Activated naive CD8-positive, alpha-beta T cell treated with anti-CD3 and anti-CD28 coated beads, Interleukin-2, amount 50 U/mL, for 24 hours (primary cell): Measurements from ENCODE around the gene TOMM20.
"Not testable (repeated sequence)": the region's sequence is repeated elsewhere in the genome, so short reads cannot be mapped to it uniquely, and the experiment has no call there.

Experiments
- ATAC-seq: fragments of 150-1000 bp; cut with Tn5 transposase; one replicate; pipeline ENCODE4 v1.10.0; 2021
- DNase-seq: peaks from one replicate; pipeline ENCODE4 v3.0.0; 2021
- H3K27ac Mint-ChIP-seq: one replicate; pipeline ENCODE4 v1.8.0; 2021; ENCODE audit warnings: mild to moderate bottlenecking, mixed read lengths
- H3K27me3 Mint-ChIP-seq: one replicate; pipeline ENCODE4 v1.8.0; 2021; ENCODE audit warnings: mixed read lengths
- H3K36me3 Mint-ChIP-seq: one replicate; pipeline ENCODE4 v1.8.0; 2021; ENCODE audit warnings: low read depth, mixed read lengths
- H3K4me1 Mint-ChIP-seq: one replicate; pipeline ENCODE4 v1.8.0; 2021; ENCODE audit warnings: mixed read lengths
- H3K4me3 Mint-ChIP-seq: one replicate; pipeline ENCODE4 v1.8.0; 2021; ENCODE audit warnings: mild to moderate bottlenecking, moderate library complexity, mixed read lengths
- H3K9me3 Mint-ChIP-seq: one replicate; pipeline ENCODE4 v1.8.0; 2021; ENCODE audit warnings: mixed read lengths

TOMM20 gene

GRCh38 chr1:235074523-235075047 is 54.1 kb downstream of the TOMM20 start:
- no peaks in the 10 kb centered on the region for H3K36me3 Mint-ChIP-seq
- H3K27ac Mint-ChIP-seq, result peak overlapping the region; percentile 99
- no peaks in the 10 kb centered on the region for H3K27me3 Mint-ChIP-seq
- DNase-seq (peak; percentile 62), ATAC-seq (peak; percentile 82)
- H3K9me3 Mint-ChIP-seq, result no peaks in the 10 kb centered on the region
- H3K4me3 Mint-ChIP-seq, result peak overlapping the region; percentile 74
- peaks cover 30% of the 10 kb centered on the region for H3K4me1 Mint-ChIP-seq

GRCh38 chr1:235073968-235074522 is 54.6 kb downstream of the TOMM20 start:
- Mint-ChIP-seq H3K9me3 (no peaks in the 10 kb centered on the region), H3K36me3 (no peaks in the 10 kb centered on the region), H3K27ac (peak overlapping the region; percentile 99), H3K27me3 (no peaks in the 10 kb centered on the region), H3K4me1 (peaks cover 30% of the 10 kb centered on the region), H3K4me3 (peak overlapping the region; percentile 74)
- ATAC-seq, result no peak
- DNase-seq, result no peak

- no peaks in the 10 kb centered on the region for H3K9me3 Mint-ChIP-seq
- ATAC-seq (no peak), DNase-seq (no peak)
- no peak overlapping the region for H3K4me3 Mint-ChIP-seq
- no peaks in the 10 kb centered on the region for H3K27me3 Mint-ChIP-seq
- no peaks in the 10 kb centered on the region for H3K36me3 Mint-ChIP-seq
- H3K4me1 Mint-ChIP-seq, result peaks cover 30% of the 10 kb centered on the region
- no peak overlapping the region for H3K27ac Mint-ChIP-seq
Observed at GRCh38 chr1:235073331-235073967, 55.2 kb downstream of the TOMM20 start.

- DNase-seq, result not testable (repeated sequence)
Observed at GRCh38 chr1:235072577-235072976, 56.1 kb downstream of the TOMM20 start.

GRCh38 chr1:235072096-235072495 is 56.5 kb downstream of the TOMM20 start:
- no peak for ATAC-seq
- H3K27me3 Mint-ChIP-seq, result no peaks in the 10 kb centered on the region
- peaks cover 43% of the 10 kb centered on the region for H3K4me1 Mint-ChIP-seq
- H3K4me3 Mint-ChIP-seq, result no peak overlapping the region
- no peaks in the 10 kb centered on the region for H3K36me3 Mint-ChIP-seq
- no peak for DNase-seq
- H3K27ac Mint-ChIP-seq, result no peak overlapping the region
- H3K9me3 Mint-ChIP-seq, result no peaks in the 10 kb centered on the region

More at GRCh38 chr1:235072577-235072976, 56.1 kb downstream of the TOMM20 start:
- H3K4me3 Mint-ChIP-seq, H3K36me3 Mint-ChIP-seq, ATAC-seq, H3K9me3 Mint-ChIP-seq, H3K27ac Mint-ChIP-seq, H3K27me3 Mint-ChIP-seq: not testable (repeated sequence)
- peaks cover 38% of the 10 kb centered on the region for H3K4me1 Mint-ChIP-seq

GRCh38 chr1:235070819-235071218 is 57.8 kb downstream of the TOMM20 start:
- H3K27ac Mint-ChIP-seq, result no peak overlapping the region
- no peak overlapping the region for H3K4me3 Mint-ChIP-seq
- H3K4me1 Mint-ChIP-seq, result peaks cover 39% of the 10 kb centered on the region
- no peak for ATAC-seq
- H3K9me3 Mint-ChIP-seq, result no peaks in the 10 kb centered on the region
- no peaks in the 10 kb centered on the region for H3K36me3 Mint-ChIP-seq
- no peaks in the 10 kb centered on the region for H3K27me3 Mint-ChIP-seq
- no peak for DNase-seq

GRCh38 chr1:235069577-235070563 is 58.8 kb downstream of the TOMM20 start:
- Mint-ChIP-seq H3K36me3 (no peaks in the 10 kb centered on the region), H3K4me1 (peaks cover 30% of the 10 kb centered on the region), H3K9me3 (no peaks in the 10 kb centered on the region), H3K4me3 (no peak overlapping the region), H3K27ac (no peak overlapping the region), H3K27me3 (no peaks in the 10 kb centered on the region)
- no peak for ATAC-seq
- no peak for DNase-seq

GRCh38 chr1:235069176-235069575 is 59.5 kb downstream of the TOMM20 start:
- ATAC-seq (no peak), DNase-seq (no peak)
- H3K4me3 Mint-ChIP-seq, result no peak overlapping the region
- no peaks in the 10 kb centered on the region for H3K36me3 Mint-ChIP-seq
- H3K27me3 Mint-ChIP-seq, result no peaks in the 10 kb centered on the region
- H3K9me3 Mint-ChIP-seq, result no peaks in the 10 kb centered on the region
- peaks cover 25% of the 10 kb centered on the region for H3K4me1 Mint-ChIP-seq
- H3K27ac Mint-ChIP-seq, result no peak overlapping the region

- peaks cover 24% of the 10 kb centered on the region for H3K4me1 Mint-ChIP-seq
- H3K4me3 Mint-ChIP-seq, result peak overlapping the region; percentile 7
- no peak for ATAC-seq
- no peaks in the 10 kb centered on the region for H3K36me3 Mint-ChIP-seq
- H3K27ac Mint-ChIP-seq, result no peak overlapping the region
- DNase-seq, result no peak
- no peaks in the 10 kb centered on the region for H3K27me3 Mint-ChIP-seq
- H3K9me3 Mint-ChIP-seq, result no peaks in the 10 kb centered on the region
Observed at GRCh38 chr1:235068158-235069121, 60.2 kb downstream of the TOMM20 start.

GRCh38 chr1:235067396-235068157 is 61.1 kb downstream of the TOMM20 start:
- no peaks in the 10 kb centered on the region for H3K36me3 Mint-ChIP-seq
- H3K4me3 Mint-ChIP-seq, result no peak overlapping the region
- peaks cover 28% of the 10 kb centered on the region for H3K4me1 Mint-ChIP-seq
- H3K27me3 Mint-ChIP-seq, result no peaks in the 10 kb centered on the region
- no peak overlapping the region for H3K27ac Mint-ChIP-seq
- no peaks in the 10 kb centered on the region for H3K9me3 Mint-ChIP-seq
- DNase-seq (peak; percentile 34), ATAC-seq (peak; percentile 87)

- no peaks in the 10 kb centered on the region for H3K36me3 Mint-ChIP-seq
- H3K4me1 Mint-ChIP-seq, result peaks cover 28% of the 10 kb centered on the region
- ATAC-seq (no peak), DNase-seq (no peak)
- H3K27ac Mint-ChIP-seq, result no peak overlapping the region
- H3K9me3 Mint-ChIP-seq, result no peaks in the 10 kb centered on the region
- no peak overlapping the region for H3K4me3 Mint-ChIP-seq
- no peaks in the 10 kb centered on the region for H3K27me3 Mint-ChIP-seq
Observed at GRCh38 chr1:235063068-235063765, 65.4 kb downstream of the TOMM20 start.

GRCh38 chr1:235060607-235061470 is 67.8 kb downstream of the TOMM20 start:
- peaks cover 22% of the 10 kb centered on the region for H3K4me1 Mint-ChIP-seq
- no peaks in the 10 kb centered on the region for H3K9me3 Mint-ChIP-seq
- DNase-seq (no peak), ATAC-seq (no peak)
- H3K27ac Mint-ChIP-seq, result no peak overlapping the region
- H3K36me3 Mint-ChIP-seq, result no peaks in the 10 kb centered on the region
- H3K4me3 Mint-ChIP-seq, result no peak overlapping the region
- H3K27me3 Mint-ChIP-seq, result no peaks in the 10 kb centered on the region
